ENCODE measurements around the gene PDE4D.
"Not testable (repeated sequence)": the region's sequence is repeated elsewhere in the genome, so short reads cannot be mapped to it uniquely, and the experiment has no call there.

PDE4D gene

DNA sequence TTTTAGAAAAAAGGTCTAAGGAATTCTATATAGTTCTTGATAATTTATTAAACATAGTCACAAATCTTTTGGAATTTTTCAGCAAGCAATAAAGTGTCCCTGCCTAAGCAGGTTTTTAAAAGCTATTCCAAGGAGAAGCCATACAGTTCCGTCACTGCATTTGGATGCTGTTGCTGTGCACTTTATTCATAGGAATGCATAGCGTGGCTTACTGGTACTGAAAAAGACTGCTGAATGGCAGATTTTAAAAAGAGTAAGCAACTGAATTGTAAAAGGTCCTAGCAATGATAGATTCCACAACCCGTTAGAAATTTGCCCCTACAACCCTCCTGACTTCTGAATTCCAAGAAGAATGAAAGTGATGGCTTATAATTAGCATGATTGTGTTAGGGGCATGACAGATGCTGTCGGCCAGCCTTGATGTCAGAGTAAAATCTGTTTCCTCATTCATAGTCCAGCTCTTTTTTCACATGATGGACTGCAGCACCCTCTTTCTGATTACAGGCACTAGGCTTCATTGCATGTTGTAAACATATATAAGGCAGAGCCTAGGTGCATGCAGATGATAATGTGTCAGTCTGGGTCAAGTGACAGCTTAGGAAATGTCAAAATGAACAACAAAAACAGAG, 227.0 kb downstream of the PDE4D start:
- H3K4me3 ChIP-seq (replicated peaks; ENCODE audit: insufficient read depth, low read length): no peak overlapping the region
- no peak for DNase-seq (ENCODE audit: low read depth in 1 of 2, low spot score in 1 of 2)

DNA sequence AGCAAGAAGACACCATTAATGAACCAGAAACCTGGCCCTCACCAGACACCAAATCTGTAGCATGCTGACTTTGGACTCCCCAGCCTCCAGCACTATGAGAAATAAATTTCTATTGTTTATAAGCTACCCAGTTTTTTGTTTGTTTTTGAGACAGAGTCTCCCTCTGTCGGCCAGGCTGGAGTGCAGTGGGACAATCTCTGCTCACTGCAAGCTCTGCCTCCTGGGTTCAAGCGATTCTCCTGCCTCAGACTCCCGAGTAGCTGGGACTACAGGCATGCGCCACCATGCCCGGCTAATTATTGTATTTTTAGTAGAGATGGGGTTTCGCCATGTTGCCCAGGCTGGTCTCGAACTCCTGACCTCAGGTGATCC, 227.7 kb downstream of the PDE4D start:
- H3K4me3 ChIP-seq (replicated peaks; ENCODE audit: insufficient read depth, low read length); H3K27ac ChIP-seq (replicated peaks); DNase-seq (ENCODE audit: low read depth in 1 of 2, low spot score in 1 of 2); H3K27me3 ChIP-seq (ENCODE audit: insufficient read depth, poor library complexity, severe bottlenecking): not testable (repeated sequence)

More for the DNA sequence above, 227.0 kb downstream of the PDE4D start:
- TF ChIP-seq, protein P1, sequence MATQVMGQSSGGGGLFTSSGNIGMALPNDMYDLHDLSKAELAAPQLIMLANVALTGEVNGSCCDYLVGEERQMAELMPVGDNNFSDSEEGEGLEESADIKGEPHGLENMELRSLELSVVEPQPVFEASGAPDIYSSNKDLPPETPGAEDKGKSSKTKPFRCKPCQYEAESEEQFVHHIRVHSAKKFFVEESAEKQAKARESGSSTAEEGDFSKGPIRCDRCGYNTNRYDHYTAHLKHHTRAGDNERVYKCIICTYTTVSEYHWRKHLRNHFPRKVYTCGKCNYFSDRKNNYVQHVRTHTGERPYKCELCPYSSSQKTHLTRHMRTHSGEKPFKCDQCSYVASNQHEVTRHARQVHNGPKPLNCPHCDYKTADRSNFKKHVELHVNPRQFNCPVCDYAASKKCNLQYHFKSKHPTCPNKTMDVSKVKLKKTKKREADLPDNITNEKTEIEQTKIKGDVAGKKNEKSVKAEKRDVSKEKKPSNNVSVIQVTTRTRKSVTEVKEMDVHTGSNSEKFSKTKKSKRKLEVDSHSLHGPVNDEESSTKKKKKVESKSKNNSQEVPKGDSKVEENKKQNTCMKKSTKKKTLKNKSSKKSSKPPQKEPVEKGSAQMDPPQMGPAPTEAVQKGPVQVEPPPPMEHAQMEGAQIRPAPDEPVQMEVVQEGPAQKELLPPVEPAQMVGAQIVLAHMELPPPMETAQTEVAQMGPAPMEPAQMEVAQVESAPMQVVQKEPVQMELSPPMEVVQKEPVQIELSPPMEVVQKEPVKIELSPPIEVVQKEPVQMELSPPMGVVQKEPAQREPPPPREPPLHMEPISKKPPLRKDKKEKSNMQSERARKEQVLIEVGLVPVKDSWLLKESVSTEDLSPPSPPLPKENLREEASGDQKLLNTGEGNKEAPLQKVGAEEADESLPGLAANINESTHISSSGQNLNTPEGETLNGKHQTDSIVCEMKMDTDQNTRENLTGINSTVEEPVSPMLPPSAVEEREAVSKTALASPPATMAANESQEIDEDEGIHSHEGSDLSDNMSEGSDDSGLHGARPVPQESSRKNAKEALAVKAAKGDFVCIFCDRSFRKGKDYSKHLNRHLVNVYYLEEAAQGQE (IDR thresholded peaks at IDR 0.05; ENCODE audit: insufficient replicate concordance, low read depth): no peak
- no peak for TF ChIP-seq SPI1 (IDR thresholded peaks at IDR 0.05; ENCODE audit: borderline replicate concordance, low read depth)
- TF ChIP-seq, protein P2, sequence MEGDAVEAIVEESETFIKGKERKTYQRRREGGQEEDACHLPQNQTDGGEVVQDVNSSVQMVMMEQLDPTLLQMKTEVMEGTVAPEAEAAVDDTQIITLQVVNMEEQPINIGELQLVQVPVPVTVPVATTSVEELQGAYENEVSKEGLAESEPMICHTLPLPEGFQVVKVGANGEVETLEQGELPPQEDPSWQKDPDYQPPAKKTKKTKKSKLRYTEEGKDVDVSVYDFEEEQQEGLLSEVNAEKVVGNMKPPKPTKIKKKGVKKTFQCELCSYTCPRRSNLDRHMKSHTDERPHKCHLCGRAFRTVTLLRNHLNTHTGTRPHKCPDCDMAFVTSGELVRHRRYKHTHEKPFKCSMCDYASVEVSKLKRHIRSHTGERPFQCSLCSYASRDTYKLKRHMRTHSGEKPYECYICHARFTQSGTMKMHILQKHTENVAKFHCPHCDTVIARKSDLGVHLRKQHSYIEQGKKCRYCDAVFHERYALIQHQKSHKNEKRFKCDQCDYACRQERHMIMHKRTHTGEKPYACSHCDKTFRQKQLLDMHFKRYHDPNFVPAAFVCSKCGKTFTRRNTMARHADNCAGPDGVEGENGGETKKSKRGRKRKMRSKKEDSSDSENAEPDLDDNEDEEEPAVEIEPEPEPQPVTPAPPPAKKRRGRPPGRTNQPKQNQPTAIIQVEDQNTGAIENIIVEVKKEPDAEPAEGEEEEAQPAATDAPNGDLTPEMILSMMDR (IDR thresholded peaks at IDR 0.05; ENCODE audit: insufficient read depth, low read length): no peak
- TF ChIP-seq POLR2AphosphoS5 (IDR thresholded peaks at IDR 0.05; ENCODE audit: low read depth): no peak
- TF ChIP-seq GABPA (IDR thresholded peaks at IDR 0.05; ENCODE audit: low read depth): no peak
- Histone ChIP-seq H3K27me3 (ENCODE audit: insufficient read depth, poor library complexity, severe bottlenecking) (no peaks in the 10 kb centered on the region), H3K27ac (replicated peaks) (no peak overlapping the region)

DNA sequence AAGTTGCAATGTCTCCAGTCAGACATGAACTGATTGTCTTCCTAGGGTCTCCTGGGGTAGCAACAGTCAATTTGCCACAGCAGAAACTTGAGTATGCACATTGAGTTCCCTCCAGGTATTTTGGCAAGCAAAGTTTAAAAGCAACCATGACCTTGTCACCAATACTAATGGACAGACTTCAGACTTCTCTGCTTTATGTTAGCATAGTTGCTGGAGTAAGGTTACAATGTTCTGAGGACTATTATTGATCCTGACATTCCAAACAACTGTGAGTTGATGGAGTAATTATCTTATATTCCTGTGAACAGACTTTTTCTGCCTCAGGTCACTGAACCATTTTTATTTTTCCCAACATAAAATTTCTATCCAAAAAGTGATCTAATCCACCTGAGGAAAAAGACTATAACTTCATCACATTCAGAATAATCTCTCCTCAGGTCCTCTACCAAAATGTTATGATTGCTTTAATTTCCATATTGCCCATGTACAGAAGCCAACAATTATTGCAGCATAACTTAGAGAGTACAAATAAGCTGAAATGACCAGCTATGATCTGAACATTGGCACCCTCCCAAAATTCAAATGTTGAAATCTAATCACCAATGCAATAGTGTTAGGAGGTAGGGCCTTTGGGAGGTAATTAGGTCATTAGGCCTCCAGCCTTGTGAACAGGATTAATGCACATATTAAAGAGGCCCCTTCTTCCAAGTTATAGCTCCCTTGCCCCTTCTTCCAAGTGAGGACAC, 228.3 kb downstream of the PDE4D start:
- DNase-seq (ENCODE audit: low read depth in 1 of 2, low spot score in 1 of 2): no peak
- H3K4me3 ChIP-seq (replicated peaks; ENCODE audit: insufficient read depth, low read length): no peak overlapping the region
- no peaks in the 10 kb centered on the region for H3K27me3 ChIP-seq (ENCODE audit: insufficient read depth, poor library complexity, severe bottlenecking)
- TF ChIP-seq, protein P2 (IDR thresholded peaks at IDR 0.05; ENCODE audit: insufficient read depth, low read length): no peak
- no peak for TF ChIP-seq POLR2AphosphoS5 (IDR thresholded peaks at IDR 0.05; ENCODE audit: low read depth)
- TF ChIP-seq GABPA (IDR thresholded peaks at IDR 0.05; ENCODE audit: low read depth): no peak
- TF ChIP-seq, protein P1 (IDR thresholded peaks at IDR 0.05; ENCODE audit: insufficient replicate concordance, low read depth): no peak
- no peak for TF ChIP-seq SPI1 (IDR thresholded peaks at IDR 0.05; ENCODE audit: borderline replicate concordance, low read depth)
- H3K27ac ChIP-seq (replicated peaks): no peak overlapping the region

DNA sequence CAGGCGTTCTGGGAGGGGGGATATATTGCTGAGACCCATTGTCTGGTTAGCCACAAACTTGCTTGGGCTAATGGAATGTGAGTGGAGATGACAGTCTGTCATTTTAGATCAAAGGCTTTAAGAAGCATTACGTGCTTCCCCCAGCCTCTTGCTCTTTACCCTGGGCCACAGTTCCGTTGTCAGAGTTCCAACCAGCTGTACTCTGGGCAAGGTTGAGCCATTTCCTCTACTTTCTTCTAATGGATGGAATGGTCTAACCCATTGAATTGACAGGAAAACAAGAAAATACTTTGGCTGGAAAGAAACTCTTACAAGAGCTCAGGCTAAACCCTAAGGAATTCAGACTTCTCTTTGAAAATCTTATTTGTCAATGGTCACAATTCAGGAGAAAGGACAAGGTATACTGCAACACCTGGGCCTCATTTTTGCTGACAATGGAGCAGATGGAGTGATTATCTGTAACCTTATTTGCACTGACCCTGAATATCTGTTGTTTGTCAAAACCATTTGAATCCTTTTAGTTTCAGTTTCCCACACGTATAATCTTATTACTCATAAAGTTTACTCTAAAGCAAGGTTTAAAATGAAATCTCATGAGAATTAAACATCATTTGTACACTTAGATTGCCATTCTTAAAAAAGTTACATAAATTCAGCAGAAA, 231.4 kb downstream of the PDE4D start:
- H3K27ac ChIP-seq (replicated peaks): no peak overlapping the region
- no peak for DNase-seq (ENCODE audit: low read depth in 1 of 2, low spot score in 1 of 2)
- no peaks in the 10 kb centered on the region for H3K27me3 ChIP-seq (ENCODE audit: insufficient read depth, poor library complexity, severe bottlenecking)
- TF ChIP-seq GABPA (IDR thresholded peaks at IDR 0.05; ENCODE audit: low read depth) (no peak), SPI1 (IDR thresholded peaks at IDR 0.05; ENCODE audit: borderline replicate concordance, low read depth) (no peak), POLR2AphosphoS5 (IDR thresholded peaks at IDR 0.05; ENCODE audit: low read depth) (no peak)
- TF ChIP-seq, protein P2 (IDR thresholded peaks at IDR 0.05; ENCODE audit: insufficient read depth, low read length): no peak
- TF ChIP-seq, protein P1 (IDR thresholded peaks at IDR 0.05; ENCODE audit: insufficient replicate concordance, low read depth): no peak
- no peak overlapping the region for H3K4me3 ChIP-seq (replicated peaks; ENCODE audit: insufficient read depth, low read length)
